SK-N-MC (cell line): ENCODE data around the gene SBDS.
A peak's percentile ranks its signal among the peaks of the same experiment; 100 is the strongest.
"Not testable (repeated sequence)": the region's sequence is repeated elsewhere in the genome, so short reads cannot be mapped to it uniquely, and the experiment has no call there.

ENCODE experiments used
- DNase-seq: peaks from one replicate; pipeline ENCODE4 v3.0.0-alpha.2; 2011; ENCODE audit warnings: low read depth, low spot score
- H3K27ac ChIP-seq: fragments of 200-600 bp; sonication (generic); 2 replicates; pipeline ENCODE4 v1.5.1; 2016; ENCODE audit warnings: mixed run types
- H3K36me3 ChIP-seq: fragments of 200-600 bp; sonication (generic); 2 replicates; pipeline ENCODE4 v1.6.1; 2017; ENCODE audit warnings: antibody characterized with exemption, low read length, mixed read lengths; ENCODE audit not compliant: insufficient read depth
- H3K4me3 ChIP-seq: fragments of 200-600 bp; sonication (generic); 2 replicates; pipeline ENCODE4 v1.5.1; 2016
- H3K9ac ChIP-seq: fragments of 200-600 bp; sonication (generic); 2 replicates; pipeline ENCODE4 v1.8.0; 2017; ENCODE audit warnings: mixed run types, mixed read lengths; ENCODE audit not compliant: insufficient read length
- H3K9me3 ChIP-seq: fragments of 200-600 bp; sonication (generic); 2 replicates; pipeline ENCODE4 v1.6.1; 2017; ENCODE audit warnings: low read depth, mild to moderate bottlenecking, antibody characterized with exemption, low read length, moderate library complexity, mixed read lengths
- EZH2 ChIP-seq: fragments of 200-600 bp; sonication (generic); IDR thresholded peaks from one replicate; pipeline ENCODE4 v1.6.1; 2017; ENCODE audit warnings: antibody characterized with exemption
- FOXP2 ChIP-seq: optimal IDR thresholded peaks from 2 replicates; pipeline ENCODE3; 2011; ENCODE audit warnings: mild to moderate bottlenecking, moderate library complexity; ENCODE audit not compliant: insufficient read depth; ENCODE audit errors: extremely low read length, control extremely low read depth
- POLR2AphosphoS5 ChIP-seq: IDR thresholded peaks from 2 replicates; pipeline ENCODE4 v1.6.1; 2012; ENCODE audit warnings: mild to moderate bottlenecking, low read depth, low read length, borderline replicate concordance

The SBDS gene

GRCh38 chr7:66996444-66997191 lies 1.2 kb upstream of the SBDS start, which contains the start of gene TYW1:
TYW1 (plus strand) TSS chr7:66996833; CDS start chr7:66996979, 146 bp downstream.
- H3K27ac ChIP-seq, H3K9me3 ChIP-seq: not testable (repeated sequence)
- Histone ChIP-seq H3K9ac (peak within 1 kb of the TSS; percentile 76), H3K36me3 (peaks cover 12% of the 10 kb centered on the region), H3K4me3 (peak within 1 kb of the TSS; percentile 80)
- TF ChIP-seq POLR2AphosphoS5, result peak; percentile 77; the same call in 1 of the 2 replicates
- DNase-seq, result peak; percentile 90

- not testable (repeated sequence) for DNase-seq, H3K27ac ChIP-seq, H3K9me3 ChIP-seq
- H3K9ac ChIP-seq, result peak overlapping the region; percentile 75
- peak overlapping the region; percentile 88 for H3K4me3 ChIP-seq
- peaks cover 12% of the 10 kb centered on the region for H3K36me3 ChIP-seq
Measured at GRCh38 chr7:66994691-66995049, 716 bp downstream of the SBDS start.

- Histone ChIP-seq H3K36me3 (peaks cover 12% of the 10 kb centered on the region), H3K4me3 (peak overlapping the region; percentile 88; the same call in 1 of the 2 replicates)
- H3K9ac ChIP-seq, H3K9me3 ChIP-seq, H3K27ac ChIP-seq, DNase-seq: not testable (repeated sequence)
Measured at GRCh38 chr7:66994051-66994450, 1.3 kb downstream of the SBDS start.

- H3K27ac ChIP-seq, H3K9ac ChIP-seq, DNase-seq, H3K9me3 ChIP-seq, H3K4me3 ChIP-seq: not testable (repeated sequence)
- peaks cover 14% of the 10 kb centered on the region for H3K36me3 ChIP-seq
Measured at GRCh38 chr7:66989552-66989951, 5.8 kb downstream of the SBDS start.

GRCh38 chr7:66980336-66980735 lies 15.1 kb downstream of the SBDS start:
- not testable (repeated sequence) for H3K27ac ChIP-seq, H3K36me3 ChIP-seq, DNase-seq, H3K9me3 ChIP-seq, H3K4me3 ChIP-seq, H3K9ac ChIP-seq

GRCh38 chr7:66979013-66979412 lies 16.4 kb downstream of the SBDS start:
- H3K36me3 ChIP-seq, DNase-seq, H3K9me3 ChIP-seq, H3K27ac ChIP-seq, H3K9ac ChIP-seq, H3K4me3 ChIP-seq: not testable (repeated sequence)

- not testable (repeated sequence) for H3K4me3 ChIP-seq, H3K27ac ChIP-seq, H3K9ac ChIP-seq, H3K9me3 ChIP-seq, H3K36me3 ChIP-seq, DNase-seq
Measured at GRCh38 chr7:66978312-66978711, 17.1 kb downstream of the SBDS start.

GRCh38 chr7:66974986-66975590 lies 20.3 kb downstream of the SBDS start:
- no peak overlapping the region for H3K9ac ChIP-seq
- no peak overlapping the region for H3K27ac ChIP-seq
- TF ChIP-seq FOXP2 (no peak), EZH2 (no peak), POLR2AphosphoS5 (no peak)
- no peak for DNase-seq
- no peaks in the 10 kb centered on the region for H3K9me3 ChIP-seq
- no peak overlapping the region for H3K4me3 ChIP-seq
- H3K36me3 ChIP-seq, result no peaks in the 10 kb centered on the region

- Histone ChIP-seq H3K27ac (no peak overlapping the region), H3K9ac (no peak overlapping the region), H3K4me3 (no peak overlapping the region), H3K9me3 (no peaks in the 10 kb centered on the region), H3K36me3 (no peaks in the 10 kb centered on the region)
- no peak for TF ChIP-seq POLR2AphosphoS5
- TF ChIP-seq FOXP2, result no peak
- TF ChIP-seq EZH2, result no peak
- no peak for DNase-seq
Measured at GRCh38 chr7:66970310-66970709, 25.1 kb downstream of the SBDS start.

- H3K27ac ChIP-seq, DNase-seq, H3K4me3 ChIP-seq, H3K9ac ChIP-seq, H3K36me3 ChIP-seq, H3K9me3 ChIP-seq: not testable (repeated sequence)
Measured at GRCh38 chr7:66969001-66969400, 26.4 kb downstream of the SBDS start.
